BLaER1 treated with 17β-estradiol and CSF1 and Interleukin-3, amounts not matched to agents 10 nM and 100 nM (cell line): Measurements from ENCODE around the gene STAT3.
A peak's percentile ranks its signal among the peaks of the same experiment; 100 is the strongest.

ENCODE experiments used
- H3K27ac ChIP-seq, 11 experiments: shearing (Covaris generic); formaldehyde crosslinking; 2 replicates each; pipeline ENCODE4 v1.8.1; 2022
- H3K27me3 ChIP-seq, 11 experiments: shearing (Covaris generic); formaldehyde crosslinking; 2 replicates each; pipeline ENCODE4 v1.8.1; 2022
- H3K36me3 ChIP-seq, 11 experiments: shearing (Covaris generic); formaldehyde crosslinking; 2 replicates each; pipeline ENCODE4 v1.8.1; 2022
- H3K4me1 ChIP-seq, 10 experiments: shearing (Covaris generic); formaldehyde crosslinking; 2 replicates each; pipeline ENCODE4 v1.8.1; 2022
- H3K4me2 ChIP-seq, 11 experiments: shearing (Covaris generic); formaldehyde crosslinking; 2 replicates each; pipeline ENCODE4 v1.8.1; 2022
- H3K4me3 ChIP-seq, 10 experiments: shearing (Covaris generic); formaldehyde crosslinking; 2 replicates each; pipeline ENCODE4 v1.8.1; 2022
- H3K9ac ChIP-seq, 11 experiments: shearing (Covaris generic); formaldehyde crosslinking; 2 replicates each; pipeline ENCODE4 v1.8.1; 2022
- H3K9me3 ChIP-seq, 11 experiments: shearing (Covaris generic); formaldehyde crosslinking; replicated peaks in 1 of 11; 2 replicates each; pipeline ENCODE4 v1.8.1; 2022
- H4K20me1 ChIP-seq, 11 experiments: shearing (Covaris generic); formaldehyde crosslinking; 2 replicates each; pipeline ENCODE4 v1.8.1; 2022
- Cebpa-rat ChIP-seq, 11 experiments: shearing (Covaris generic); IDR thresholded peaks; 2 replicates each; pipeline ENCODE4 v1.8.1; 2022

The STAT3 gene

GRCh38 chr17:42281571-42282096 is 106.6 kb downstream of the STAT3 start:
- Histone ChIP-seq H3K9me3 (no peaks in the 10 kb centered on the region), H3K27me3 (no peaks in the 10 kb centered on the region), H3K4me3 (no peak overlapping the region), H3K4me2 (no peak overlapping the region), H4K20me1 (no peaks in the 10 kb centered on the region), H3K9ac (0 out of 22 replicates have a peak overlapping the region, but pooled peaks of 1 of the 11 experiments have one; percentile 16), H3K27ac (no peak overlapping the region), H3K36me3 (no peaks in the 10 kb centered on the region), H3K4me1 (peaks cover 13 to 28% (median 14%) of the 10 kb centered on the region in 10 experiments)
- no peak for TF ChIP-seq Cebpa-rat (IDR thresholded peaks at IDR 0.05)

GRCh38 chr17:42279776-42280630 is 108.2 kb downstream of the STAT3 start:
- Histone ChIP-seq H4K20me1 (peaks cover 0 to 1% (median 0%) of the 10 kb centered on the region in 11 experiments; a peak in 3 of 22 replicates), H3K27ac (no peak overlapping the region), H3K4me2 (no peak overlapping the region), H3K27me3 (no peaks in the 10 kb centered on the region), H3K36me3 (no peaks in the 10 kb centered on the region), H3K4me3 (no peak overlapping the region), H3K9ac (no peak overlapping the region), H3K9me3 (no peaks in the 10 kb centered on the region), H3K4me1 (peaks cover 11 to 18% (median 12%) of the 10 kb centered on the region in 10 experiments)
- no peak for TF ChIP-seq Cebpa-rat (IDR thresholded peaks at IDR 0.05)

- Histone ChIP-seq H3K36me3 (no peaks in the 10 kb centered on the region), H3K27me3 (no peaks in the 10 kb centered on the region), H3K27ac (peak overlapping the region in 6 of 11 experiments; percentile 89 to 95 (median 94); a peak in 9 of 22 replicates), H4K20me1 (peaks cover 0 to 26% (median 4%) of the 10 kb centered on the region in 11 experiments; a peak in 8 of 22 replicates), H3K4me1 (peaks cover 37 to 40% (median 39%) of the 10 kb centered on the region in 10 experiments), H3K4me3 (peak overlapping the region in 7 of 10 experiments; percentile 87 to 99 (median 92); a peak in 8 of 20 replicates), H3K4me2 (peak overlapping the region; percentile 81 to 99 (median 96)), H3K9ac (peak overlapping the region in 9 of 11 experiments; percentile 92 to 96 (median 93); a peak in 14 of 22 replicates), H3K9me3 (no peaks in the 10 kb centered on the region)
- no peak for TF ChIP-seq Cebpa-rat (IDR thresholded peaks at IDR 0.05)
These were observed 110.9 kb downstream of the STAT3 start for GRCh38 chr17:42277342-42277712.

GRCh38 chr17:42276609-42277341 is 111.5 kb downstream of the STAT3 start:
- peak overlapping the region; percentile 82 to 99 (median 89) for H3K4me3 ChIP-seq
- TF ChIP-seq Cebpa-rat (IDR thresholded peaks at IDR 0.05), result no peak
- no peaks in the 10 kb centered on the region for H3K36me3 ChIP-seq
- no peaks in the 10 kb centered on the region for H3K27me3 ChIP-seq
- peak overlapping the region; percentile 92 to 96 (median 93) for H3K9ac ChIP-seq
- H3K27ac ChIP-seq, result peak overlapping the region; percentile 80 to 96 (median 93)
- H3K9me3 ChIP-seq, result no peaks in the 10 kb centered on the region
- peaks cover 0 to 31% (median 9%) of the 10 kb centered on the region in 11 experiments; a peak in 8 of 22 replicates for H4K20me1 ChIP-seq
- peaks cover 43 to 46% (median 44%) of the 10 kb centered on the region in 10 experiments for H3K4me1 ChIP-seq
- H3K4me2 ChIP-seq, result peak overlapping the region; percentile 81 to 99 (median 96)

- Histone ChIP-seq H3K9ac (peak within 1 kb of the TSS; percentile 92 to 96 (median 93)), H3K9me3 (no peaks in the 10 kb centered on the region), H3K27me3 (no peaks in the 10 kb centered on the region), H4K20me1 (peaks cover 0 to 36% (median 13%) of the 10 kb centered on the region in 11 experiments; a peak in 8 of 22 replicates), H3K4me3 (peak within 1 kb of the TSS; percentile 82 to 99 (median 89)), H3K4me2 (peak within 1 kb of the TSS; percentile 81 to 99 (median 96)), H3K4me1 (peaks cover 44 to 50% (median 48%) of the 10 kb centered on the region in 10 experiments), H3K36me3 (no peaks in the 10 kb centered on the region), H3K27ac (peak within 1 kb of the TSS; percentile 80 to 96 (median 93))
- no peak for TF ChIP-seq Cebpa-rat (IDR thresholded peaks at IDR 0.05)
These were observed 112.0 kb downstream of the STAT3 start, which contains the start of gene STAT5B for GRCh38 chr17:42276359-42276608. TSS of gene STAT5B (minus strand) at chr17:42276391. CDS start at chr17:42232127, 44,264 bp downstream.

GRCh38 chr17:42275527-42276358 is 112.5 kb downstream of the STAT3 start:
- Histone ChIP-seq H4K20me1 (peaks cover 0 to 40% (median 18%) of the 10 kb centered on the region in 11 experiments; a peak in 9 of 22 replicates), H3K27me3 (no peaks in the 10 kb centered on the region), H3K9ac (peak overlapping the region; percentile 92 to 96 (median 93)), H3K4me2 (peak overlapping the region; percentile 81 to 99 (median 94)), H3K27ac (peak overlapping the region; percentile 80 to 96 (median 93)), H3K4me1 (peaks cover 44 to 54% (median 49%) of the 10 kb centered on the region in 10 experiments), H3K4me3 (peak overlapping the region; percentile 82 to 99 (median 89)), H3K9me3 (no peaks in the 10 kb centered on the region), H3K36me3 (no peaks in the 10 kb centered on the region)
- TF ChIP-seq Cebpa-rat (IDR thresholded peaks at IDR 0.05), result no peak

GRCh38 chr17:42274812-42275526 is 113.3 kb downstream of the STAT3 start:
- Histone ChIP-seq H3K4me1 (peaks cover 44 to 56% (median 49%) of the 10 kb centered on the region in 10 experiments), H3K27me3 (no peaks in the 10 kb centered on the region), H3K4me3 (peak overlapping the region; percentile 82 to 99 (median 89)), H4K20me1 (peaks cover 0 to 47% (median 19%) of the 10 kb centered on the region in 11 experiments; a peak in 9 of 22 replicates), H3K9me3 (no peaks in the 10 kb centered on the region), H3K27ac (peak overlapping the region; percentile 80 to 96 (median 93); a peak in 20 of 22 replicates), H3K36me3 (no peaks in the 10 kb centered on the region), H3K4me2 (peak overlapping the region; percentile 81 to 99 (median 94)), H3K9ac (peak overlapping the region; percentile 92 to 96 (median 93))
- no peak for TF ChIP-seq Cebpa-rat (IDR thresholded peaks at IDR 0.05)
